ENCODE data around the gene CLCA2.

The CLCA2 gene

DNA sequence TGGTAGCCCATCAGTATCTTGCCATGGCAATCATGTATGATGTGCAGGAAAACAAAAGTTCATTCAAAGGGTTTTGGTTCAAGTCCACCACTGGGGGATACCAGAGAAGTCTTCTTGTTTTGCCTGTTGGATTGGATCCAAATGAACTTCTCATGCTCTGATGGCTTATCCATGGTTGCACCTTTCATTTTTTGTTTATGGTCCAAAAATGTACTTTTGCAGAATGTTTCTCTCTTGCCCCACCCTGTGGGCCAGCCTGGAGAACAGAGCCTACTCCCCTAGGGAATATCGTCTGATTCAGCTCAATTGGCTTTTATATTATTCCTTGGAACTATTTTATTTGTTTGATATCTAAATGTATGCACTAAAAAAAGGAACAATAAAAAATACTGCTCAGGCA is 24.7 kb downstream of the CLCA2 start:
- Mint-ChIP-seq H3K4me1 (ENCODE audit: low read depth) (peaks cover 3% of the 10 kb centered on the region), H3K9me3 (no peaks in the 10 kb centered on the region), H3K27ac (no peak overlapping the region), H3K36me3 (ENCODE audit: low read depth) (no peaks in the 10 kb centered on the region), H3K27me3 (ENCODE audit: low read depth) (peaks cover 12% of the 10 kb centered on the region), H3K4me3 (no peak overlapping the region)

DNA sequence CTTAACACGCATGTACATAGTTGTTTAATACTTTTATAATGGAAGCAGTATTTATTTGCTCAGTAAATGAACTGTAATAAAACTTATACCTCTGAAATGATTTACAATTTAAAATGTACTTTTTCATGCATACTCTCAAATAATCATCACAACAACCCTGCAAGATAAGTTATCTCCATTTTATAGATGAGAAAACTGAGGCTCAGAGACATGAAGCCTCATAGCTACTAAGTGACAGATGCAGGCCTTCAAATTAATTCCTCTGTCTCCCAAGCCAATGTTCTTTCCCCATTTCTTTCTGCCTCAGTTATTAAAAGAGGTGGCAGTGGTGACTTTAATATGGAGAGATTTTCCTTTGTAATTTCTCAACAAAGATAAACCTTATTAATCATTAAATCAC is 25.1 kb downstream of the CLCA2 start:
- Mint-ChIP-seq H3K4me1 (ENCODE audit: low read depth) (peaks cover 3% of the 10 kb centered on the region), H3K27ac (no peak overlapping the region), H3K27me3 (ENCODE audit: low read depth) (peaks cover 12% of the 10 kb centered on the region), H3K9me3 (no peaks in the 10 kb centered on the region), H3K36me3 (ENCODE audit: low read depth) (no peaks in the 10 kb centered on the region), H3K4me3 (no peak overlapping the region)

DNA sequence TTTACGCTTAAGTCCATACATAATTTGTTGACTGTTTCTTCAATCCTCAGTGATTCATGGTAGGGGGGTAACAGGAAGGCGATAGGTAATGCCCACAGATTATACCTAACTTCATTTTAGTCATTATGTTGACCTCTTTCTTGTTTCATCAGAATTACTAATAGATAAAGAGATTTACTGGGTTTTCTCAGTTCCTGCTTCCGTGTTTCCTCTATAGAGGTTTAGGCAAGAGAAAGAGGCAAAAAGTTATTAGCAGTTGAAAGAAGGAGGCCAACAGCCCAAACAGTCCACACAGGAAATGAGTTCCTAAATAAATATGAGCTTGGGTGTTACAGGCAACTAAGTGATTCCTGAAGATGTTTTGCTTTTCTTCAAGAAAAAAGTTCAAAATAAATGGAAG is 26.9 kb downstream of the CLCA2 start:
- no peaks in the 10 kb centered on the region for H3K9me3 Mint-ChIP-seq
- no peaks in the 10 kb centered on the region for H3K36me3 Mint-ChIP-seq (ENCODE audit: low read depth)
- H3K4me1 Mint-ChIP-seq (ENCODE audit: low read depth): no peaks in the 10 kb centered on the region
- H3K27ac Mint-ChIP-seq: no peak overlapping the region
- H3K4me3 Mint-ChIP-seq: no peak overlapping the region
- peaks cover 12% of the 10 kb centered on the region for H3K27me3 Mint-ChIP-seq (ENCODE audit: low read depth)

DNA sequence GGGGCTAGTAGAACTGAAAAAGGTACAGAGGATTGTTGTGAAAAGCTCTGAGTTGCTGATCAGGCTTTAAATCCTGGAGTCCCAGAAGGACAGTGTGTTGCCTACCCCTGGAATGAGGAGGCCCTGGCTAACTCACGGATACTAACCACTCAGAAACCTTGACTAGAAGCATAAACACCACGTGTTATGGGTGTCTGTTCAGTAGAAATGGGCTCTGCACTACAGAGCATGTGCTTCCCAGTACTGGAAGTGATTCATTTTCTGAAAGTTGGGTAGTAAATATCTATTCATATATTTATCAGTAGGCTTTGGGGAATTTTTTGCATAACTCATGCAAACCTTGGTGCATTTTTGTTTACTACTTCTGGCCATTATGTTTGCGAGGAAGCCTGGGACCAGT is 29.7 kb downstream of the CLCA2 start:
- no peaks in the 10 kb centered on the region for H3K9me3 Mint-ChIP-seq
- no peak overlapping the region for H3K4me3 Mint-ChIP-seq
- H3K36me3 Mint-ChIP-seq (ENCODE audit: low read depth): no peaks in the 10 kb centered on the region
- H3K4me1 Mint-ChIP-seq (ENCODE audit: low read depth): no peaks in the 10 kb centered on the region
- no peak overlapping the region for H3K27ac Mint-ChIP-seq
- H3K27me3 Mint-ChIP-seq (ENCODE audit: low read depth): peaks cover 25% of the 10 kb centered on the region

DNA sequence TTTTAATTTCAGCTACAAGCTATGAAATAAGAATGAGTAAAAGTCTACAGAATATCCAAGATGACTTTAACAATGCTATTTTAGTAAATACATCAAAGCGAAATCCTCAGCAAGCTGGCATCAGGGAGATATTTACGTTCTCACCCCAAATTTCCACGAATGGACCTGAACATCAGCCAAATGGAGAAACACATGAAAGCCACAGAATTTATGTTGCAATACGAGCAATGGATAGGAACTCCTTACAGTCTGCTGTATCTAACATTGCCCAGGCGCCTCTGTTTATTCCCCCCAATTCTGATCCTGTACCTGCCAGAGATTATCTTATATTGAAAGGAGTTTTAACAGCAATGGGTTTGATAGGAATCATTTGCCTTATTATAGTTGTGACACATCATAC is 31.1 kb downstream of the CLCA2 start:
- H3K27ac Mint-ChIP-seq: no peak overlapping the region
- no peaks in the 10 kb centered on the region for H3K9me3 Mint-ChIP-seq
- no peaks in the 10 kb centered on the region for H3K36me3 Mint-ChIP-seq (ENCODE audit: low read depth)
- H3K27me3 Mint-ChIP-seq (ENCODE audit: low read depth): peaks cover 25% of the 10 kb centered on the region
- H3K4me3 Mint-ChIP-seq: no peak overlapping the region
- no peaks in the 10 kb centered on the region for H3K4me1 Mint-ChIP-seq (ENCODE audit: low read depth)

DNA sequence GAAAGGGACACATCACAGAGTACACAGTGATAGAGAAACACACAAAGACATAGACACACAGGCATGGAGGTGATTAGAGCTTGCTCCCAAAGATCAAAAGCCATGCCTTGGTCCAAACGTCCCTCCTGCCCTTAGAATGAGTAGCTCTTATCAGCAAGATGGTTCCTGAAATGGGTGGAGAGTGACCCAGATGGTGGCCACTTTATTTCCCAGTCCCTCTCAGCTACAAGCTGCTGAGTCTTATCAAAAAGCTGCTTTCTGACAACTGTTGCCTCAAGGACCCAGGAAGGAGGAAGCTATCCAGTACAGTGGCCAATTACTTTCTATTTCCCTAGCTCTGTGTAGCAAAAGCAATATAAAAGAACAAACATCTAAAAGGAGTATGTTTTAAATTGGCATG is 37.0 kb downstream of the CLCA2 start:
- Mint-ChIP-seq H3K27me3 (ENCODE audit: low read depth) (peaks cover 17% of the 10 kb centered on the region), H3K4me1 (ENCODE audit: low read depth) (no peaks in the 10 kb centered on the region), H3K36me3 (ENCODE audit: low read depth) (no peaks in the 10 kb centered on the region), H3K9me3 (no peaks in the 10 kb centered on the region), H3K4me3 (no peak overlapping the region), H3K27ac (no peak overlapping the region)

DNA sequence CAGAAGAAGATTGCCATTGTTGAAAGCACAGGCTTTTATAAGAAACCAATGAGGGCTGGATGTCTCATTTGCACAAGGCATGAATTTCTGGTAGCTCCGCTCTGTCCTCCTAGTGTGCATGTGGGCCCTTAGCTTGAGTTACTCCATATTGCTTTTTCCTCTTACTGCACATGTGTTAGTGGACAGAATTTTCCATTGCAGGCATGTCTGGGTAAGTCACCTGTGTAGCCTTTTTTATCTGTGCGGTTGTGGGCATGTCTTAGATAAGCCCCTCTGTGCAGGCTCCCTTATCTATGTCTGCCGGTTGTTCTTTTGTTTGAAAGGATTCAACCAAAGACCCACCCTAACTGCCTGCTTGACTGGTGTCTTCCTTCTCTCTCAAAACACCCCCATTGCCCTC is 37.5 kb downstream of the CLCA2 start:
- H3K4me1 Mint-ChIP-seq (ENCODE audit: low read depth): no peaks in the 10 kb centered on the region
- H3K27ac Mint-ChIP-seq: no peak overlapping the region
- H3K9me3 Mint-ChIP-seq: no peaks in the 10 kb centered on the region
- H3K36me3 Mint-ChIP-seq (ENCODE audit: low read depth): no peaks in the 10 kb centered on the region
- no peak overlapping the region for H3K4me3 Mint-ChIP-seq
- H3K27me3 Mint-ChIP-seq (ENCODE audit: low read depth): peaks cover 17% of the 10 kb centered on the region

DNA sequence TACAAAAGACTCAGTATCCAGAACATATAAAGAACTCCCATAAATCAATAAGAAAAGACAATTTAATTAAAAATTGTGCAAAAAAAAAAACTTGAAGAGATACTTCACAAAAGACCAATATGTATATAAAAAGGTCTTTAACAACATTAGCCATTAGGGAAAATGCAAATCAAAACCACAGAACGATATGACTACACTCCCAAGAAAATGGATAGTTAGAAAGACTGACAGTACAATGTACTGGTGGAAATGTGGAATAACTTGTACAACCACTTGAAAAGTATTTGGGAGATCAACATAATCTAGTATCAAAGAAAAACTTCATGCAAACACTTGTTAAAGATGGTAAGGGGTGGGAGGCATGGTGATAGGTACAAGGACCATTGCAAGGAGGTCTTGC is 40.8 kb downstream of the CLCA2 start:
- Mint-ChIP-seq H3K36me3 (ENCODE audit: low read depth) (no peaks in the 10 kb centered on the region), H3K4me1 (ENCODE audit: low read depth) (no peaks in the 10 kb centered on the region), H3K27me3 (ENCODE audit: low read depth) (peaks cover 3% of the 10 kb centered on the region), H3K27ac (no peak overlapping the region), H3K4me3 (no peak overlapping the region), H3K9me3 (no peaks in the 10 kb centered on the region)

DNA sequence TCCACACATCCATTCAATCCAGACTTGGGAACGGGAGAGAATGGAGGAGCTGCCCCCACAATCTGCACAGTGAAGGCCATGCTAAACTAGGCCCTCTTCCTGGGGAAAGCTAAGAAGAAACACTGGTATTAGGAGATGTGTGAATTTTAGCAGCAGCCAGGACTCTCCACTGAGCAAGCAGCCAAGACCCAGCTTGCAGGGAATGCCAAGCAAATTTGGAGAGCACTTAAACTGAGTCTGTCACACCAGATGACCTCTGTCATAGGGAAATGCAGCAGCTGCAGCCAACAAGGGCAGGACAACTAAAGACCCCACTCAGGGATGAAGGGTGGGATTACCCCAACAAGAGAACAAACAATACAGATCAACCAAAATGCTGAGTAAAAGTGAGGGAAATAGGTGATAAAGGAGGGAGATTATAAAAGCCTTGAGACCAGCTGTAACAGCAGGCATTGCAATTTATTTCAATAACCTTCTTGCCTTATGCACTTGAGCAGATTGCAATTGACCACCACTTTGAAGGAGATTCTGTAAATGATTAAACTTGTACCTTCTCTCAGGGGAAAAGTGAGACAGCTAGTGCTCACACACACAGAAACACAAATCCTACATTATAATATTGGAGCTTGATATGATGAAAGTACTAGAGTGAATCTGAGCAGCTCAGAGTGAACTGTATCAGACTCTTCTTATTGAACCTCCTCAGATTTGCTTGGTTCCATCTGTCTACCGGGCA is 42.3 kb downstream of the CLCA2 start:
- no peaks in the 10 kb centered on the region for H3K36me3 Mint-ChIP-seq (ENCODE audit: low read depth)
- H3K4me1 Mint-ChIP-seq (ENCODE audit: low read depth): no peaks in the 10 kb centered on the region
- H3K4me3 Mint-ChIP-seq: no peak overlapping the region
- H3K27ac Mint-ChIP-seq: no peak overlapping the region
- H3K27me3 Mint-ChIP-seq (ENCODE audit: low read depth): peaks cover 10% of the 10 kb centered on the region
- H3K9me3 Mint-ChIP-seq: no peaks in the 10 kb centered on the region

DNA sequence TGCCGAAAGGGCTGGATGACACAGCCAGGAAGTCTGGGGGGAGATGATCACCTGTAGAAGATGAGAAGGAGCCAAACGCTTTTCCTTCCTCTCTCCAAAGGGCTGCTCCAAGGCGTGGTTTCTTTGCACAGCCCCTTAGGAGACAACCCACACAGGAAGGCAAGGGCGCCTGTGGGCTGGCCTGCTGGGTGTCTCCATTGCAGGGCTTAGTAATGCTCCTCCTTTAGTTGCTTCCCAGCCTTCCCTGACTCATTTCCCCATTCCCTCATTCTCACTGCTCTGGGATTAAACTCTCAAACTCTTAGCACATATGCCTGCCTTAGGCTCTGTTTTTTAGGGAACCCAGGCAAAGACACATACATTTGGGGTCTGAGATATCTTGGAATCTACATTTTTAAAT is 43.0 kb downstream of the CLCA2 start:
- H3K27me3 Mint-ChIP-seq (ENCODE audit: low read depth): peaks cover 12% of the 10 kb centered on the region
- H3K4me3 Mint-ChIP-seq: no peak overlapping the region
- H3K9me3 Mint-ChIP-seq: no peaks in the 10 kb centered on the region
- no peaks in the 10 kb centered on the region for H3K36me3 Mint-ChIP-seq (ENCODE audit: low read depth)
- H3K4me1 Mint-ChIP-seq (ENCODE audit: low read depth): no peaks in the 10 kb centered on the region
- no peak overlapping the region for H3K27ac Mint-ChIP-seq

DNA sequence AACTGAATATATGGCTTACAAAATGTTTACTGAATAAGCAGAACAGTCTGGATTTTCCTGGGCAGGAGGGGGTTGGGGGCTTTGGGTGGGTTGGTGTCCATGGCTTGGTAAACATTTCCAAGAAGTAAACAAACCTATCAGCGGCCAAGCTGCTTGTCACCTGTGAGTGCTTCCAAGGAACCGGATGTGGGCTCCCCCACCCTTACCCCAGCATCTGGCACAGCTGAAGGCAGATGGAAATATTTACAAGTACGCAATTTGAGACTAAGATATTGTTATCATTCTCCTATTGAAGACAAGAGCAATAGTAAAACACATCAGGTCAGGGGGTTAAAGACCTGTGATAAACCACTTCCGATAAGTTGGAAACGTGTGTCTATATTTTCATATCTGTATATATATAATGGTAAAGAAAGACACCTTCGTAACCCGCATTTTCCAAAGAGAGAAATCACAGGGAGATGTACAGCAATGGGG is 44.6 kb downstream of the CLCA2 start, which contains the start of gene CLCA1:
CLCA1 (plus strand) TSS at position 427 of the 477 bp plus-strand sequence; CDS start at position 472, 45 bp downstream.
- Mint-ChIP-seq H3K27me3 (ENCODE audit: low read depth) (peaks cover 17% of the 10 kb centered on the region), H3K9me3 (no peaks in the 10 kb centered on the region), H3K36me3 (ENCODE audit: low read depth) (no peaks in the 10 kb centered on the region), H3K4me3 (no peak within 1 kb of the TSS), H3K27ac (no peak within 1 kb of the TSS), H3K4me1 (ENCODE audit: low read depth) (no peaks in the 10 kb centered on the region)

DNA sequence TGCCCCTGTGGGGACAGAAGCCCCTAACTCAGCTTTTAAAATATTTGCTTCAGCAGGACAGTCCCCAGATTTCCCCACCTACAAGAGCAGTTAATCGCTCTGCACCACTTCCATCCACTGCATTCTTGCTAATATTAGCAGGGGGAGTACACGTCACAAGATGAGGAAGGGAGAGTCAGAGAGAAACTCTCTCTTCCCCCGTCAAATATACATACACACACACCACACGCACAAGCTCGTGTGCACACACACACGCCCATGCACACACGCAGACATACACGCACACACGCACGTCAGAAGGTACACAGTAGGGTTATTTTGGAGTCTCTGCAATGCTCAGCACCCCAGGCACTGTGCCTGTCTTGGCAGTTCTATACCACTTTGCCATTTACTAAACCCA is 46.9 kb downstream of the CLCA2 start:
- no peaks in the 10 kb centered on the region for H3K4me1 Mint-ChIP-seq (ENCODE audit: low read depth)
- no peaks in the 10 kb centered on the region for H3K9me3 Mint-ChIP-seq
- H3K27me3 Mint-ChIP-seq (ENCODE audit: low read depth): peaks cover 14% of the 10 kb centered on the region
- H3K27ac Mint-ChIP-seq: no peak overlapping the region
- no peak overlapping the region for H3K4me3 Mint-ChIP-seq
- no peaks in the 10 kb centered on the region for H3K36me3 Mint-ChIP-seq (ENCODE audit: low read depth)

DNA sequence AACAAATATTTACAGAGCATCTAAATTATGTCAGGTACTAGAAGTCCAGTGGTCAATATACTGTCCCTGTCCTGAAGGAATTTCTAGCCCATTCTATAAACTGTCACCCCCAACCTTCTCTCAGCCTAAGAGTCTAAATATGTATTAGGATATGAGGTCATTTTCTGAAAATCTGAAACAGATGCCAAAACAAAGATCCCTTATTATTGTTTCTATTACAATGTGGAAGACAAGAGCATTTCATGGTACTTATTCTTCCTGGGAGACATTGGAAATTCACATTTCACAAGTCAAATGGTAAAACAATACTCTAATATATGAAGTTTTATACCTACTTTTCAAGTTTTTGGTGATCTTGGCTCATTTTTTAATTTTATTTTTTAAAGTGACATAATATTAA is 47.3 kb downstream of the CLCA2 start:
- Mint-ChIP-seq H3K27me3 (ENCODE audit: low read depth) (peaks cover 14% of the 10 kb centered on the region), H3K4me3 (no peak overlapping the region), H3K9me3 (no peaks in the 10 kb centered on the region), H3K27ac (no peak overlapping the region), H3K4me1 (ENCODE audit: low read depth) (no peaks in the 10 kb centered on the region), H3K36me3 (ENCODE audit: low read depth) (no peaks in the 10 kb centered on the region)

DNA sequence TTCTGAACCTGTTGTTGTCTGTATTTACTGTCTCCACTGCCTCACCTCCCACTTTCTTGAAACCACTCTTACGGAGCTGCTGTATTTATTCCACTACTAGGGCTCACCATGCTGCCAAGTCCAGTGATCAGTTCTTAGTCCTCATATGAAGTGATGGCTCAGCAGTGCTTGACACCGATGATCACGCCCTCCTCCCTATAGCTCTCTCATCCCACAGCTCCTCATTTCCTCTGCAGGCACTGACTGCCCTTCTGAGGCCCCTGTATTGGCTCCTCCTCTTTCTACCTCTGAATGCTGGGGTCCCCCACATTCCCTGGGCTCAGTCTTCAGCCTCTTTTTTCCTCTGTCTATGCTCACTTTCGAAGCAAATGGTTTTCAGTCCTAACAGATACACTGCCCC is 48.2 kb downstream of the CLCA2 start:
- no peak overlapping the region for H3K27ac Mint-ChIP-seq
- no peaks in the 10 kb centered on the region for H3K36me3 Mint-ChIP-seq (ENCODE audit: low read depth)
- H3K9me3 Mint-ChIP-seq: no peaks in the 10 kb centered on the region
- no peaks in the 10 kb centered on the region for H3K4me1 Mint-ChIP-seq (ENCODE audit: low read depth)
- peaks cover 14% of the 10 kb centered on the region for H3K27me3 Mint-ChIP-seq (ENCODE audit: low read depth)
- no peak overlapping the region for H3K4me3 Mint-ChIP-seq

DNA sequence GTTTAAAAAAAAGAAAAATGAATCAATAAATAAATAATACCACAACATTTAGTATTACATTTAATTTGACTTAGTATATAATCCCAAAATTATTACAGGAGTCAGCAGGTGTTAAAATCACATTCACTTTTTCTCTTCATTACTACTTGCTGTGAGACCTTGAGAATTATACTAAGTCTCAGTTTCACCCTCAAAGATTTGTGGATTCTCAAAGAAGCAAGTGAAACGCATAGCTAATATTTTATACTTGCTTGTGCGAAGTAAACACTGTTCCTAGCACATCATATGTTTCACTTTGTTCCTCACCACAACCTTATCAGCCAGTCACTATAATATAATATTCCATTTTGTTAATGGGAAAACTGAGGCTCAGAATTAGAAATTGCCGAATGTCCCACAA is 48.8 kb downstream of the CLCA2 start:
- H3K4me1 Mint-ChIP-seq (ENCODE audit: low read depth): no peaks in the 10 kb centered on the region
- H3K4me3 Mint-ChIP-seq: no peak overlapping the region
- no peaks in the 10 kb centered on the region for H3K36me3 Mint-ChIP-seq (ENCODE audit: low read depth)
- H3K27ac Mint-ChIP-seq: no peak overlapping the region
- no peaks in the 10 kb centered on the region for H3K9me3 Mint-ChIP-seq
- H3K27me3 Mint-ChIP-seq (ENCODE audit: low read depth): peaks cover 14% of the 10 kb centered on the region

DNA sequence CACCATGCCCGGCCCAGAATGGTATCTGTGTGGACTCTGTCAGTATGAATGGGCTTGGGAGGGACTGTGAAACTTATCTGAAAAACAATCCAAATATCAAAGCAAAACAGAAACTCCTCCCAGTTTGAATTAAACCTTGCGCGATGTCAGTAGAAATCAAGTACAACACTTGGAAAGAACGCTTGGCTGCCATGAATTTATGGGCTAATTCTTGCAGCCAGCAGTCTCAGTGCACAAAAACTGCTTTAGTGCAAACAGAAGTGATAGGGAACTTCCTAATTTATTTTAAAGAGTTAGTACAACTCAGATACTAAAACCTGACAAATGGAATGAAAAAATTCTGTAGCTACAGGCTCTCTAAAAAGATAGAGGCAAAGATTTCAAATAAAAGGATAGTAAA is 53.3 kb downstream of the CLCA2 start:
- H3K9me3 Mint-ChIP-seq: no peaks in the 10 kb centered on the region
- H3K4me3 Mint-ChIP-seq: no peak overlapping the region
- H3K27ac Mint-ChIP-seq: no peak overlapping the region
- H3K4me1 Mint-ChIP-seq (ENCODE audit: low read depth): no peaks in the 10 kb centered on the region
- no peaks in the 10 kb centered on the region for H3K36me3 Mint-ChIP-seq (ENCODE audit: low read depth)
- H3K27me3 Mint-ChIP-seq (ENCODE audit: low read depth): peaks cover 7% of the 10 kb centered on the region
